Germinal center (tissue), 1 donor: ENCODE measurements around the gene SLC16A7.
"Not testable (repeated sequence)": the region's sequence is repeated elsewhere in the genome, so short reads cannot be mapped to it uniquely, and the experiment has no call there.

Experiments
- DNase-seq: peaks from one replicate; pipeline ENCODE4 v3.0.0; 2012; ENCODE audit warnings: mixed read lengths, low spot score

SLC16A7 gene, protein sequence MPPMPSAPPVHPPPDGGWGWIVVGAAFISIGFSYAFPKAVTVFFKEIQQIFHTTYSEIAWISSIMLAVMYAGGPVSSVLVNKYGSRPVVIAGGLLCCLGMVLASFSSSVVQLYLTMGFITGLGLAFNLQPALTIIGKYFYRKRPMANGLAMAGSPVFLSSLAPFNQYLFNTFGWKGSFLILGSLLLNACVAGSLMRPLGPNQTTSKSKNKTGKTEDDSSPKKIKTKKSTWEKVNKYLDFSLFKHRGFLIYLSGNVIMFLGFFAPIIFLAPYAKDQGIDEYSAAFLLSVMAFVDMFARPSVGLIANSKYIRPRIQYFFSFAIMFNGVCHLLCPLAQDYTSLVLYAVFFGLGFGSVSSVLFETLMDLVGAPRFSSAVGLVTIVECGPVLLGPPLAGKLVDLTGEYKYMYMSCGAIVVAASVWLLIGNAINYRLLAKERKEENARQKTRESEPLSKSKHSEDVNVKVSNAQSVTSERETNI

DNA sequence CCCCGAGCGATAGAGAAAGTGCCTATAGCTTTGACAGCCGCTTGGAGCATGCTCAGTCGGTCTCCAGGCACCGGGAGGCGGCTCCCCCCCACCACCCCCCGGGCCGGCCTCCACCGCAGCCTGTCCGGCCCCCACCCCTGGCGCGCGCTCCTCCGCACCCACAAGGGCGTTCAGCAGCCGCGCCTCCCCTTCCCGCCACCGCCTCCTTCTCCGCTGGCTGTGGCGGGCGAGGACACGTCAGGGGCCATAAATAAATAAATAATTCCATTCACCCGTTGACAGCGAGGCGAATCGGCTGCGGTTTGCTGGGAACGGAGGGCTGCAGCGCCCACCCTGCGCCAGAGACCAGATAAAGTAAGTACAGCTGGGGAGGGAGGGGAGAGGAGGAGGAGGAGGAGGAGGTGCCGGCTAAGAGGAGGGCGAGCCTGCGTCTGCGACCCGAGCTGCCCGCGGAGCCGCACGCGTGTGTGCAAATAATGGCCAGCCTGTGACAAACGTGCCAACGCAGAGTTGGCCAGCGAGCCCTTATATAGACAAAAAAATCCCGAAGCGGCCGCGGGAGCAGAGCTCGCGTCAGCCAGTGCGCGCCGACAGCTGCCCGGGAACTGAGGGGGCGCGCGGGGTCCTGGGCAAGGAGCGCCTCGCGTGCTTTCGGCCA lies at the start of gene SLC16A7:
Gene SLC16A7, plus strand, starts transcription at position 147 of the 658 bp plus-strand sequence. CDS start 108,773 bp downstream, outside the sequence.
- peak; percentile 81 for DNase-seq

GRCh38 chr12:59548930-59549329 lies 46.9 kb upstream of the SLC16A7 start:
- no peak for DNase-seq

- no peak for DNase-seq
Measured at GRCh38 chr12:59559696-59560095, 36.1 kb upstream of the SLC16A7 start.

GRCh38 chr12:59570145-59570544 lies 25.7 kb upstream of the SLC16A7 start:
- no peak for DNase-seq

DNA sequence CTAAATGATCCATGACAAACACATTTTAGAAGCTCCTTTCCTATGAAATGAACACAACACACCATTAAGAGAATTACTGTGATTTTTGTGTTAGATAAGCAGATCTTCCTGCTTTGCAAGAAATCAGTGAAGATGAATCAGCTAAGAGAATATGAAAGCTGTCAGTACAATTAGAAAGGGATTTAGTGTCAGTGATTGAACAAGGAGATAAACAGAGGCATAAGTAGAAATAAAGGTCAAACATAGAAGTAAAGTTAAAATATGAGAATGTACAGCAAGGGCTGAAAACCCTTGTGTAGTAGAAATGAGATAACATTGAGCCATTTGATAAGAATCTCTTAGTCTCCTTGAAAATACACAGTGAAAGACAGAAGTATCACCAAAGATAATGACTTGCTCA lies 21.4 kb upstream of the SLC16A7 start:
- no peak for DNase-seq

DNA sequence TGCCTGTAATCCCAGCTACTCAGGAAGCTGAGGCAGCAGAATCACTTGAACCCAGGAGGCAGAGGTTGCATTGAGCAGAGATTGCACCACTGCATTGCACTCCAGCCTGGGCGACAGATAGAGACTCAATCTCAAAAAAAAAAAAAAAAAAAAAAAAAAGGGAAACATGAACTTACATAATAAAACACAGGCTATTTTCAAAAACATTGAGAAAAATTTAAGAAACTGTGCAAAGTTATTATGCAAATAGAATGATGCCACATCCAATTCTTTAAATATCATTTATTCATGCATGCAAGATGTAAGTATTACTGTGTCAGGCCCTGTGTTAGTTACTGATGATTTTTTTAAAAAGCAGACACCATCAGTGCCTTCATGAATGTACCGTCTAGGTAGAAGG lies 20.0 kb upstream of the SLC16A7 start:
- no peak for DNase-seq

DNA sequence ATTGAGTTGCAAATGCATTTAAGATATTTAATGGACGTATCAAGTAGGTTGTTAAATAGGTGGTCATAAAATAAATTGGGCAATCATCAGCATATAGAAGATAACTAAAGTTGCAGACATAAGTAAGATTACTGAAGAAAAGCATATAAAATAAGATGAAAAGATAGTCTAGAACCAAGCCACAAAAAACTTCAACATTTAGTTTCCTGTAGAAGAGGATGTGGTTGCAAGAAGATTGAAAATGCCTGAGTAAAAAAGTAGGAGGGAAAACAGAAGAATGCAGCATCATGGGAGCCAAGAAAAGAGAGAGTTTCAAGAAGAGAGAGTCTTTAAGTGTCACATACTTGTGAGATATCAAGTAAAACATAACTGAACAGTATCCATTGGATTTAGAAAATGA lies 17.6 kb upstream of the SLC16A7 start:
- no peak for DNase-seq

- DNase-seq, result no peak
Measured at GRCh38 chr12:59579631-59580030, 16.2 kb upstream of the SLC16A7 start.

- DNase-seq, result no peak
Measured at GRCh38 chr12:59580050-59580449, 15.8 kb upstream of the SLC16A7 start.

DNA sequence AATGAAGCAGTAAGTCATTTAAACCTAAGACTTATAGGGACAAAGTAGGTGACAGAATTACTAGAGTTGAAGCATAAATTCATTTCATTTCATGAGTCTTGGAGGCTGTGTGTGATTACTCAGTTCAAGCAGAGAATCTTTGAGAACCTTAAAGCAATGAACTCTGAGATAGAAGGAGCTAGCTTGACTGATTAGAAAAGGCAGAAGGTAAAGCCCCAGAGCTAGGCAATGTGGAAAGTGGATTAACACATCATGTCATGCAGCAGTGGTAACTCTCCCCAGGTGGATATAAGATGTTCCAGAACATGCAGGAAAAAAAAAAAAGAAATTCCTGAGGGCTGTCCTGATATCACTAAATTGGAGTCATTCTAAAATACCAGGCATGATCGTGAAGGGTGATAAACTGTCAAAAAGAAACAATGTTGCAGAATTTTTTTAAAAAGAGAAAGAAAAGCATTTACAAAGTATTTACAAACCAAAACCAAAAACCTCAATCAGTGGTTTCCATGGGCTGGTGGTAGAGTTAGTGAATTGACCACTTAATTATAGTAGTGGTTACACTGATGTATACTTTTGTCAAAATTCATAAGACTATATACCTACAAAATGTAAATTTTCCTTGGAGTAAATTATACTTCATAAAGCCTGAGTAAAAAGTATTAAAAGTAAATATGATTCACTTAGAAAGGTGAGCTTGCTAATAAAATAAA lies 12.7 kb upstream of the SLC16A7 start:
- no peak for DNase-seq

- no peak for DNase-seq
Measured at GRCh38 chr12:59587710-59588109, 8.1 kb upstream of the SLC16A7 start.

DNA sequence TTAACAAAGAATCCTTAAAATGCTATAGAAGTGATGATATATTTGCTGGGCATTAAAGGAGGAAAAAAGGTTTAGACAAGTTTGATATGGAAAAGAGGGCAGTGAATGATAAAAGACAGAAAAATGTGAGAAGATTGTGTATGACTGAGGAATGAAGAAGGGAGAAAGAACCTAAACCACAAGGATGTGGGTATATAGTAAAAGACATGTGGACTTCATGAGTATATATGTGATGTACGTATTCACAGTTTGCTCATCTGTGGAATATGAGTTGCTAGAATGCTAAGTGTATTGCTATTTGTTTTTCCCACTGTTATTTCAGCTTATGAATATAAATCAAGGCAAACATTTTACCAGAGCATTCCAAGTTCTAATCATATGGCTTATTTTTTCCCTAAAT lies 2.1 kb upstream of the SLC16A7 start:
- DNase-seq, result no peak

DNA sequence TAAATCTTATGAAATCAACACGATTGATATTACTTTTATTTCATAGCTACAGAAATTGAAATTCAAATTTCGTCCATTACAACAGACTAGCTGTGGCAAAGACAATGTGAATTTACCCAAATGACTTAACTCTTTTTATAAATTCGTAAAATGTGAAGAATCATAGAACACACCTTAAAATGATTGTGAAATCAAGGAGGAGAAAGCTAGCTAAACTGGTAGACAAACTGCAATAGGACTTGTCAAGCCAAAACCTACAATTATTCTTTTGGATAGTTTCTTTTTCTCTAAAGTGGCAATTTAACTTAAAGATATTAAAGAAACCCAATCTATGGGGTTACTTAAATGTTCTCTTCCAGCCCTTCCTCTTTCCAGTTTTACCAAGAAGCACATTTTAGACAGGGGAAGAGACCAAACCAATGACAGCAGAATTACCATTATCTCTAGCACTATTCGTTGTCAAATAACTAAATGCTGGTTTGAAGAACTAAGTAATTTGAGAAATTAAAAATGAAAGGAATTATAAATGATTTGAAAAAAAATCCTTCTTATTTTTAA lies 807 bp upstream of the SLC16A7 start:
- DNase-seq, result no peak

GRCh38 chr12:59595565-59595882 lies 305 bp upstream of the SLC16A7 start:
- DNase-seq, result no peak

DNA sequence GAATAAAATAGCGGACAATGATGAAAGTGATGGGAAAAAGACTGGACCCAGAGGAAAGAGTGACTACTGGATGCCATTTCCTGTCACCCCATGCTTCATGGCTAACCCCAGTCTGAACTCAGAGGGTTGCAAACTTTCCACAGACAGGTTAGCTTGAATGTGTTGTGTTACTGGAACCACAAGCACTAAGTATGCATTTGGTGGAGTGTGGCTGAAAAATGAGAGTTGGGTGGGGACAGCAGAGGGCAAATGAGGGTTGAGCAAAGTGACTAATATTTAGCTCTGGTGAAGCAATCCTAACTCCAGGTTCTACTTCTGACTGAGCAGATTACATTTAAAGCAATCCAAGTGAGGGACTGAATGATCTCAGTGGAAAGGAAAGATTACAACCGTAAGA lies 1.6 kb downstream of the SLC16A7 start:
- no peak for DNase-seq

DNA sequence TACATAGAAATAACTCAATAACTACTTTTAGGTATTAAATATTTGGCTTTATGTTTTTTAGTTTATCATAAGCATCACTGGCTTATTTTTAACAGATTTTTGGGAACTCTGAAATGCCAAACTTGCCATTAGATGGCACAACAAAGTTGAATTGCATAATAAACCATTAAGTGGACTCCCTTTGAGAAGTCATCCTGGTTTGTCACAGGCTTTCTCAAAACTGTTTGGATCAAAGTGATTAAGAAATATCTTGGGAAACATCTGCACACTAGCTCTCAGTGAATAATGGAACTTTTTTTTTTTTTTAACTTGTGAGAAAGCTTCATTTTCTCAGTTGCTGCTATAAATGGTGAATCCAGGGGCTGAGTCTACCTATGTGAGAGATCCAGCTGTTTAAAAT lies 4.3 kb downstream of the SLC16A7 start:
- no peak for DNase-seq

GRCh38 chr12:59603754-59604153 lies 7.9 kb downstream of the SLC16A7 start:
- no peak for DNase-seq

DNA sequence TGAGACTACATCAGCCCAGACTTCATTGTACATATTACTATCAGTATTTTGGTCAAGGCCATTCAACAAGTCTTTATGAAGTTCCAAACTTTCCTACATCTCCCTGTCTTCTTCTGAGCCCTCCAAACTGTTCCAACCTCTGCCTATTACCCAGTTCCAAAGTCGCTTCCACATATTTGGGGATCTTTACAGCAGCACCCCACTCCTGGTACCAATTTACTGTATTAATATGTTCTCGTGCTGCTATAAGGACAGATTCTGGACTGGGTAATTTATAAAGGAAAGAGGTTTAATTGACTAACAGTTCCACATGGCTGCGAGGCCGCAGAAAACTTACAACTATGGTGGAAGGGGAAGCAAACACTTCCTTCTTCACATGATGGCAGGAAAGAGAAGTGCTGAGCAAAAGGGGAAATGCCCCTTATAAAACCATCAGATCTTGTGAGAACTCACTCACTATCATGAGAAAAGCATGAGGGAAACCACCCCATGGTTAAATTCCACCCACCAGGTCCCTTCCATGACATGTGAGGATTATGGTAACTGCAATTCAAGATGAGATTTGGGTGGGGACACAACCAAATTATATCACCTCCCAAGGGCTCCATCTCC lies 17.1 kb downstream of the SLC16A7 start:
- not testable (repeated sequence) for DNase-seq

DNA sequence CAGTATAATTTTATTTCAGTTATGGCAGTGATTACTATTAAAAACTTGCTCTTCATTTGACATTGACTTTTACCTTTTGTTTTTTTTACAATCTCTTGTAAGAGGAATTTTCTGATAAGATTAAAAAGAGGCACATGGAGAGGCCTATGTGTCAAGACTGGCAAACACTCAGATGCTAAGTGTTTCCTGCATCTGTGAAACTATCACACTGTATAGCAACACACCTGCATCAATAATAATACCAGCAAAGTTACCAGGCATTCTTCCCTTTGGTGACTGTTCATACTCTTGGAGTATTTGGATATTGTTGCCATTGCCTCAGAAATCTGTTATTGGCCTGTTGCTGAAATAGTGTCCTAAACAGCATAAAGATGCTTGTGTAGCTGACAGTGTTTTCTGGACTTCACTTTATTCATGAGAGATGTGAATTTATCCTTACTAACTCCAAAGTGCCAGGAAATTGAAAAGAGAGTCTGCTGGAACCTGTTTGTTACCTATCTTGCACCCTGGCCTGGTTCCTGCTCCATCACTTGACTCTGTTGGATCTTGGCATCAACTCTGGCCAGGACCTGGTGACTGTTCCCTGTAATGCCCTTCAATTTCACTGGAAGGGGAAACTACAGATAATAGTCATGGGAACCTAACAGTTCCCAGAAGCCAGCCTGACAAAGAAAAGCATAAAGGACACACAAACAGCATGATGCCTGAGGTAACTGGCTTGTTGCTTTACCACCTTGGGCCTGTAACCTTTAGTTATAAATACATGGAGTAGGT lies 19.8 kb downstream of the SLC16A7 start:
- no peak for DNase-seq

DNA sequence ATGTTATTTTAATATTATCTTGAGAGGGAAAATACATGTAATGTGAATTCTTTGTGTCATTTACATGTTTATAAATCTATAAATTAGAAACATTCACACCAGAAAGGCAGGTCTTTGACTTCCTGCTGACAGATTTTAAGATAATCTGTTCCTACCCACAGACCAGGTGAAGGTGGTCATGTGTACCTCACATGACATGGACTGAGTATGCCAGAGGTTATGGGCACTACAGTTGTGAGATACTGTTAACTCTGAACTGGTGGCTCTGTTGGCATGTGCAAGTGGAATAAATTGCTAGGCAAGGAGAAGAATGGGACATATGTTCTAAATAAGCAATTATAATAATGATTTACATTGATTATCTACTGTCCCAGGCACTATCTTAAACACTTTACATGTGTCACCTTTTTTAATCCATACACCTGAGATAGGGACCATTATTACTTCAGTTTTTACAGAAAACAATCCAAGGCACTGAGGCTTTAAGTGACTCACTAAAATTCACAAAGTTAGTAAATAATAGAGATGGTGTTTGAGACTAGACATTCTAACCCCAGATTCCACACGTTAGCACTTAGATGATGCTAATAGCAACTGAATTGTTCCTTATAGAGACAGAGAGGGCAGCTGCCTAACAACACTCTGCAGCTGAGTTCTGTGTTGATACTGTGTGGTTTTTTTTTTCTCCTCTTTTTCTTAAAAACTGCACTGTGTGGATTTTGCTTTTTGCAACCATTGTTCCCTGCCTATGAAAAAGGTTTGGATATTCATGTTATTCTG lies 23.8 kb downstream of the SLC16A7 start:
- no peak for DNase-seq

- DNase-seq, result no peak
Measured at GRCh38 chr12:59620326-59620725, 24.5 kb downstream of the SLC16A7 start.
